HG03439 (cell line): ENCODE data around the gene REPS2.
"Not testable (repeated sequence)": the region's sequence is repeated elsewhere in the genome, so short reads cannot be mapped to it uniquely, and the experiment has no call there.

Experiments used
- ATAC-seq: cut with Tn5 transposase; IDR thresholded peaks from one replicate; pipeline ENCODE4 v1.9.1; 2021; ENCODE audit warnings: mild to moderate bottlenecking, moderate library complexity; ENCODE audit not compliant: unreplicated experiment

REPS2 gene

DNA sequence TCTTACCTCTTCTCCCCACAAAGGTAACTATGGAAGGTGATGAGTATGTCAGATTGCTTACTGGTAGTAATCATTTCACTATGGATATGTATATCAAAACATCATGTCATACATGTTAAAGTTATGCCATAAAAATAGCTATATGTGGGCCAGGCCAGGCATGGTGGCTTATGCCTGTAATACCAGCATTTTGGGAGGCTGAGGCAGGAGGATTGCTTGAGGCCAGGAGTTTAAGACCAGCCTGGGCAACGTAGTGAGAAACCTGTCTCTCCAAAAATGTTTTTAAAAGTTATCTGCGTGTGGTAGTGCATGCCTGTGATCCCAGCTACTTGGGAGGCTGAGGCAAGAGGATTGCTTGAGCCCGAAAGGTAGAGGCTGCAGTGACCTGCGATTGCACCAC lies 16.2 kb downstream of the REPS2 start:
- not testable (repeated sequence) for ATAC-seq

- ATAC-seq = no peak
Measured at GRCh38 chrX:16963216-16963615, 16.8 kb downstream of the REPS2 start.

- ATAC-seq = not testable (repeated sequence)
Measured at GRCh38 chrX:16964976-16965375, 18.5 kb downstream of the REPS2 start.

- no peak for ATAC-seq
Measured at GRCh38 chrX:16966752-16967448, 20.4 kb downstream of the REPS2 start.

GRCh38 chrX:16968753-16969152 lies 22.3 kb downstream of the REPS2 start:
- not testable (repeated sequence) for ATAC-seq

DNA sequence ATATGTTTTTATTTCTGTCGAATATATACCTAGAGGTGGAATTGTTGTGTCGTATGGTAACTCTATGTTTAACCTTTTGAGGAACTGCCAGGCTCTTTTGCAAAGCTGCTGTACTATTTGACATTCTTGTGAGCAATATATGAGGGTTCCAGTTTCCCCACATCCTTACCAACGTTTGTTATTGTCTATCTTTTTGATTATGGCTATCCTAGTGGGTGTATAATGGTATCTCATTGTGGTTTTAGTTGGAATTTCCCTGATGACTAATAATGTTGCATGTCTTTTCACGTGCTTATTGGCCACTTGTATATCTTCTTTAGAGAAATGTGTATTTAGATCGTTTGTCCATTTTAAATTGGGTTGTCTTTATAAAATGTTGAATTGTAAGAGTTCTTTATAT lies 24.5 kb downstream of the REPS2 start:
- ATAC-seq = no peak

GRCh38 chrX:16971694-16972093 lies 25.2 kb downstream of the REPS2 start:
- no peak for ATAC-seq

GRCh38 chrX:16975233-16975632 lies 28.8 kb downstream of the REPS2 start:
- no peak for ATAC-seq

DNA sequence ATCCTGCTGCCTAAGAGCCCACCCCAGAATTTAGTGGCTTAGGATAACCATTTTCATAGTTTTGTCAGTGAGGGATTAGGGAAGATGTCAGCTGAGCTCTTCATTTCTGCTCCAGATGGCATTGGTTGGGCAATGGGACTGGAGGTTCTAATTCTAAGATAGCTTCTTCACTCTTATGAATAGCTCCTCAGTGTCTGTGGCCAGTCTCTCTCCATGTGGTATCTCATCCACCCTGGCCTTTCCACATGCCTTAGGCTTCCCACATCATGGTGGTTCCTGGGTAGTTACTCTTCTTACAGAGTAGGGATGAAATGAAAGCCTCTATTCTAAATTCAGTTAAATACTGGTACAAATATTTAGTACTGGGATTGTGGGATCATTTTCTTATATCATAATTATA lies 31.3 kb downstream of the REPS2 start:
- no peak for ATAC-seq

GRCh38 chrX:16978193-16978984 lies 31.9 kb downstream of the REPS2 start:
- ATAC-seq = no peak

DNA sequence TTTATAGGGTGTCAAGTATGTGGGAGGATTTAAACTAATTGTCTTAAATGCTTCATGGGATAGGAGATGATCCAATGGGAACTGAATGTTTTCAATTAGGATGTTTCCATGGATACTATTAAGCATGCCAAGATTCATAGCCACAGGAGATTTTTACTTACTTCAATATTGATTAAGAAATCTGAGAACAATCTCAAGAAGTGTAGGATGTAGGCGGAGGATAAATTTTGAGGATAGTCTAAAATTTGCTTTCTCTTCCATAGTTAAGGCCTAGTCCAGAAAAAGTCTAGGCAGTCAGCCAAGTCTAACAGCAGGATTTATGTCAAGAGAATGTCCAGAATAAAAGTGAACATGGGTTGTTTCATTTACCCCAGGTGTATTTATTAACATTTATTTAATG lies 32.8 kb downstream of the REPS2 start:
- ATAC-seq = no peak

GRCh38 chrX:16981209-16981608 lies 34.8 kb downstream of the REPS2 start:
- no peak for ATAC-seq

GRCh38 chrX:16981980-16982379 lies 35.5 kb downstream of the REPS2 start:
- no peak for ATAC-seq

GRCh38 chrX:16983051-16983450 lies 36.6 kb downstream of the REPS2 start:
- no peak for ATAC-seq

GRCh38 chrX:16985286-16985685 lies 38.8 kb downstream of the REPS2 start:
- no peak for ATAC-seq

GRCh38 chrX:16986169-16986568 lies 39.7 kb downstream of the REPS2 start:
- ATAC-seq = no peak

DNA sequence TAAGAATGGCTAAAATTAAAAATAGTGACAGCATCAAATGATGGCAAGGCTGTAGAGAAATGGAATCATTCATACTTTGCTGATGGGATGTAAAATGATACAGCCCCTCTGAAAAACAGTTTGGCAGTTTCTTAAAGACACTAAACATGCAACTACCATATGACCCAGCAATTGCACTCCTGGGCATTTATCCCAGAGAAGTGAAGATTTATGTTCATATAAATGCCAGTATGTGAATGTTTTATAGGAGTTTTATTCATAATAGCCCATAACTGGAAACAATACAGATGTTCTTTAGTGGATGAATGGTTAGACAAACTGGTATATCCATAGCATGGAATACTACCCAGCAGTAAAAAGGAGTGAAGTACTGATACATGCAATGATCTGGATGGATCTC lies 43.3 kb downstream of the REPS2 start:
- no peak for ATAC-seq

GRCh38 chrX:16990839-16991238 lies 44.4 kb downstream of the REPS2 start:
- ATAC-seq = no peak

DNA sequence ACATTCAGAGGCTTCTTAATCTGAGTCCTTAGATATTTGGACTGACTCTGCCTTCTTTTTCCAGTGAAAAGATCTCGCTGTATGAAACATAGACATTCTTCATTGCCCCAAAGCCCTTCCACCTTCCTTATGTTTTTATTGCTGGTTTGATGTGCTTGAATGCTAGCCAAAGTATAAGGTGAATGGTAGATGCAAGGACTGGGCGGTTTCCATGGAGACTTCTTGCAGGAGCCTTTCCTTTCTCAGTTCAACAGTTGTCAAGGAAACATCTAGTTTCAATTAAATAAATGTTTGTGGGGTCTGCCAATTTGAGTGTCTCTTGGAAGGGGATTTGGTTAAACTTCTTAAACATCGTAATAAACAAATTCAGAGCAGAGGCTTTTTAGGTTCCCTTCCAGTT lies 46.0 kb downstream of the REPS2 start:
- ATAC-seq = no peak

DNA sequence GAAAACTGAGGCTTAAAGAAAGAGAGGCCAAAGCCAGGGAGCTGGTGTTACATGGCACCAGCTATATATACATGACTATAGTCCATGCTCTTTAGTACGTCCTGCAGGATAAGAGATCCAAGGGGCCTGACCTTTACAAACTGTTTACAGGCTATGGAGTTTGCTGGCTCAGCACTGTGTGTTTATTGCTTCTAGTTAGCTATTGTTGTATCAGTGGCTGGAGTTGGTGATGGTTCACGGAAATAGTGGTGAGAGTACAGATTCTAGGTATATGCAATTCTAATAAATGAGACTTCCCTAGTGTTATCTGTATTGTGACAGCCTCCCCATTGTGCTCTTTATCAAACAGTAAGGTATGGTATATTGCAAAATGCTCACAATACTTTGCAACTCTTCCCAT lies 46.5 kb downstream of the REPS2 start:
- no peak for ATAC-seq

- ATAC-seq = no peak
Measured at GRCh38 chrX:16993791-16994318, 47.4 kb downstream of the REPS2 start.

DNA sequence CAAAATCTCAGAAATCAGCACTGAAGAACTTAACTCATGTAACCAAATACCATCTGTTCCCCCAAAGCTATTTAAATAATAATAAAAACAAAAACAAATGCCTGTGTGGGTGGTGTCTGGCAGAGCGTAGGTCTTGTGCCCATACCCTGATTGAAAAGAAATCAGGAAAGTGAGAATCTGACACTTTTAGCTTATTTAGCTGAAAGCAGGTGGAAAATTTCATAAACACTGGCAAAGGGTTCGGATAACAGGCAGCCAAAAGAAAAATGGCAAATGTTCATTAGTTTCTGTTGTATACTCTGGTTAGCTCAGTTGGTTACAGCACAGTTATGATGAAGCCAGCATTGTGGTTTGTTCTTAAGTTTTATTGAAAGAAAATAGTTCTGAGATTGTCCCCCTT lies 48.3 kb downstream of the REPS2 start:
- ATAC-seq = no peak
